GM12872 (cell line): ENCODE results near the gene ZNF165.

Experiments
- TF ChIP-seq, protein P1 (sequence below): IDR thresholded peaks from 3 replicates; pipeline ENCODE4 v1.5.1; 2011; ENCODE audit warnings: low read depth, mild to moderate bottlenecking, low read length, moderate library complexity; ENCODE audit not compliant: insufficient read depth

The ZNF165 gene

DNA sequence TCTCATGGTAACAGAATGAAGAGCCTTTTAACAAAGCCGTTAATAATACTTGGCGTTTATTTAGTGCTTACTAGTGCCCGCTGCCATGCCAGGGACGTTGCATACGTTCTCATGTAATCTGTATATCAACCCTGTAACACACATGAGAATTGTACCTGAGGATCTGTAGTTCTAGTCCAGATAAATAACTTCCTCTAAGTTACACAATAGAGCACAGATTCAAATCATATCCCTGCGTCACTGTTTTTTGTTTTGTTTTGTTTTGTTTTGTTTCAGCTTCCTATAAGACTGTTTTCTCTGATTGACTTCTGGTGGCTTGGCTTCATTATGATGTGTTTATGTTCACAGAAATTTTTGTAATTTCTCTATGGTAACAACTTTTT, 44.6 kb downstream of the ZNF165 start:
- TF ChIP-seq, protein P1, sequence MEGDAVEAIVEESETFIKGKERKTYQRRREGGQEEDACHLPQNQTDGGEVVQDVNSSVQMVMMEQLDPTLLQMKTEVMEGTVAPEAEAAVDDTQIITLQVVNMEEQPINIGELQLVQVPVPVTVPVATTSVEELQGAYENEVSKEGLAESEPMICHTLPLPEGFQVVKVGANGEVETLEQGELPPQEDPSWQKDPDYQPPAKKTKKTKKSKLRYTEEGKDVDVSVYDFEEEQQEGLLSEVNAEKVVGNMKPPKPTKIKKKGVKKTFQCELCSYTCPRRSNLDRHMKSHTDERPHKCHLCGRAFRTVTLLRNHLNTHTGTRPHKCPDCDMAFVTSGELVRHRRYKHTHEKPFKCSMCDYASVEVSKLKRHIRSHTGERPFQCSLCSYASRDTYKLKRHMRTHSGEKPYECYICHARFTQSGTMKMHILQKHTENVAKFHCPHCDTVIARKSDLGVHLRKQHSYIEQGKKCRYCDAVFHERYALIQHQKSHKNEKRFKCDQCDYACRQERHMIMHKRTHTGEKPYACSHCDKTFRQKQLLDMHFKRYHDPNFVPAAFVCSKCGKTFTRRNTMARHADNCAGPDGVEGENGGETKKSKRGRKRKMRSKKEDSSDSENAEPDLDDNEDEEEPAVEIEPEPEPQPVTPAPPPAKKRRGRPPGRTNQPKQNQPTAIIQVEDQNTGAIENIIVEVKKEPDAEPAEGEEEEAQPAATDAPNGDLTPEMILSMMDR = no peak

DNA sequence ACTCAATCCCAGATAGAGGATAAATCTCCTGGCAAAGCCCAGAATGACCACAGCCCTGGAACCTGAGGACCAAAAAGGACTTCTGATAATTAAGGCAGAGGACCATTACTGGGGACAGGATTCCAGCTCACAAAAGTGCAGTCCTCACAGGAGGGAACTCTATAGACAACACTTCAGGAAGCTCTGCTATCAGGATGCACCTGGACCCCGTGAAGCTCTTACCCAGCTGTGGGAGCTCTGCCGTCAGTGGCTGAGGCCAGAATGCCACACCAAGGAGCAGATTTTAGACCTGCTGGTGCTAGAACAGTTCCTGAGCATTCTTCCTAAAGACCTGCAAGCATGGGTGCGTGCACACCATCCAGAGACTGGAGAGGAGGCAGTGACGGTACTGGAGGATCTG, 45.0 kb downstream of the ZNF165 start:
- TF ChIP-seq, protein P1 = no peak

DNA sequence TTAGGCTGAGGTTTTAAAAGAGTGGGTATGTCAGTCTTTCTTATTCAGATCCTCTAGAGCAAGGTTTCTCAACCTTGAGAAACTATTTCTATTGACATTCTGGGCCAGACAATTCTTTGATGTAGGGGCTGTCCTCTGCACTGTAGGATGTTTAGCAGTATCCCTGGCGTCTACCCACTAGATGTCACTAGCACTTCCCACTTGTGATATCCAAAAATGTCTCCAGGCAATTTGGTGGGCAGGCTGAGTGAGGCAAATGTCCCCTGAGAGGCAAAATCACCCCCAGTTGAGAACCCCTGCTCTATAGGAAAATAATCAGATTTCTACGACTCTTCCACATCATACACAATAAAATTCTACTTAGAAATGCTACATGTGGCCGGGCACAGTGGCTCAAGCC, 53.6 kb downstream of the ZNF165 start:
- TF ChIP-seq, protein P1 = peak; percentile 57; the same call in 2 of the 3 replicates

DNA sequence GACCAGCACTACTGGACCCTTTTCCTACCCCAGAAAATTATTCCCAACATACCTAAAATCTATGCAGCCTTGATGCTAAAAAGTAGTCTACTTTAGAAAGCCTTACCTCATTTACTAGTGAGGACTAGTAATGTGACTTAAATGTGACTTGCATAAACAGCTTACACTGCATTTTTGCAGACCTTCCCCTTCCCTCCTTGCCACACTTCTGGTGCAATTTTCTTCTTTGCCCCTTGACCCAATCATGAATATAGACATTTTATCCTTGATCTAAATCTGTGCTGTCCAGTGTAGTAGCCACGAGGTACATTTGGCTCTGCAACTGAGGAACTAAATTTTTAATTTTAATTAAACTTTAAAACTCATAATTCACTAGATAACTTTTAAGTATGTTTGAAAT, 54.3 kb downstream of the ZNF165 start:
- TF ChIP-seq, protein P1 = no peak

DNA sequence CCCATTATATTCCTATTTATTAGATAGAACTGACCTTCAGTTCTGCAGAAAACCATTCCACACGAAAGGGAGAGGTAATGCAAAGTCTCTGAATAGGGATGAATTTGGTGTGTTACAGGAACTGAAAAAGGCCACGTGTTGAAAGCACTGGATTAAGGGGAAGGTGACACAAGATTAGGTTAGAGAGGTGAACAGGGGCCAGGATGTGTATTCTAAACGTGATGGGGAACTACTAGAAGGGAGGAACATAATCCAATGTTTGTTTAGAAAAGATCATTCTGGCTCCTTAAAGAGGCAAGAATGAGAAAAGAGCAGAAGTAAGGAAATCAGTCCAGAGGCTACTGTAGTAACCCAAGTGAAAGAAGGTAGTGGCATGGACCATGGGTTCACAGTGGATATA, 55.0 kb downstream of the ZNF165 start:
- TF ChIP-seq, protein P1 = no peak

DNA sequence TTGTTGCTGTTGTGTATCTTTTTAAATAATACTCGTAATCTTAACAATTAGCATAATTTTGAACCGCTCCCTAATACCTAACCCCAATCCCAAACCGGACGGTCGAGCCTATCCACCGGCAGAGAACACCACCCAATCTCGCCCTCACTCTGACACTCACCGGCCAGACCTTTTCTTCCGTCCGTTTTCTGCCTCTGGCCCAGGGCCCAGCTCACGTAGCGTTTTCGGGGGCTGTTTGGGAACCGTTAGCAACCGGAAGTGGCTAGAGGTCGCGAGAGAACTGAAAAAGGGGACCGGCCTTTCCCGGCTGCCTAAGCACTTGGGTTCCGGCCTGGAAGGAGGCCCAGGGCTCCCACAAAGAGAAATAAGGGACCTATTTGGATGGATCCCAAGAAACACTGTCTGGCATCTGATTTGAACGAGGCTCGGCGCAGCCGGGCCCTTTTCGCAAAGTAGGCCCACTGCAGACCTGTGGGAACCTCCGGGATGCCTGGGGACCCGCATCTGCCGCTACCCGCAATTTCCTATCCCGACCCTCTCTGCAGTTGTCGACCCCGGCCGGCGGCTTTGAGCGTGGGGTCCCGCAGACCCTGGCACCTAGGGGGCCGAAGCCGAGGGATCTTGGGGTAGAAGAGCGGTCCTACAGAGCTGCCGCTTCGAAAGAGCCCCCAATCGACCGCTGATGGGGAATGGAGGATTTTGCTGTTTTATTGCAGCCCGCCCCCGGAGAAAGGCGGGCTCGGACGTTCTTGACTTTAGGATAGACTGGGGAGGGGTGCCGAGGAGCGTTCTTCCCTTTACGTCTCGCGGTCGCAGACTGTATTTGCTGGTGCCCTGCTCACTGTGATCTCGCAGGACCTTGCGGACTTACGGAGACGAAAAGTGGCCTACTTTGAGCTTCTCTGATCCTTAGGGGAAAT, 56.5 kb downstream of the ZNF165 start:
- TF ChIP-seq, protein P1 = no peak

DNA sequence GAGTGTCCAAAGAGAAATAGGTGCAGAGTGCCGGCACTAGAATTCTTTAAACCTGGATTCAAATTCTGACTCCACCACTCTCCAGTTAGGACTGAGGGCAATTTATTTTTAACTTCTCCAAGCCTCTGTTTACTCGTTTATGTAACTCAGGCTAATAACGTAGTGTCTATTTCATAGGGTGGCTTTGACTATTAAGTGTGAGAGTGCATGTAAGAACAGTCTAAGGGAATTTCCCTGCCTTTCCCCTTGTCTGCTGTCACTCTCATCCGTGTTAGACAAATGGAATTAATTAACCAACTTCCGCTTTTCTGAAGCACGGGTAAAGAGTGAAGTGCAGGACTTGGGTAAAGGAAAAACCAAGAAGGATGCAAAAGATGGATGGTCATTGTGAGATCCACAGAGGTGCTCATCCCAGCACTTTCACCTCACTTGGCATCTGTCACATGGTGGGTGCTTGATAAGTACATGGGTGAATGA, 57.2 kb downstream of the ZNF165 start:
- TF ChIP-seq, protein P1 = no peak
